ENCODE measurements around the gene PITRM1. TPM values are rescaled to one million over a fixed set of nuclear protein-coding genes. Genes with fewer than 3 reads are reported as not detected.

Gene PITRM1
- total and polyA plus RNA-seq, 2 experiments from 2014 or later = 44.1 to 45.9 TPM

DNA sequence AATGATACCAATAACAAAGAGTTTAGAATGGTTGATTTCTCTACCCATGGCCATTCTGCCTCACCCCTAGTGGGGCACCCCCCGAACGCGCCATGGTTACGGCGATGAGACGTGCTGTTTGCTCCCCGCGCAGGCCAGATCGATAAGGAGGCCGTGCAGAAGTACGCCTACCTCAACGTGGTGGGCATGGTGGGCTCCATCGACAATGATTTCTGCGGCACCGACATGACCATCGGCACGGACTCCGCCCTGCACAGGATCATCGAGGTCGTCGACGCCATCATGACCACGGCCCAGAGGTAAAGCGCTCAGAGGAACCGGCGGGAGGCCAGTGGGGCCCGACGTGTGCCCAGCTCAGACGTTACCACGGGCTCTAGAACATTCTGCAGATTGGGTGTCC lies 68.9 kb downstream of the PITRM1 start:
- no peaks in the 10 kb centered on the region for H3K79me2 ChIP-seq
- no peaks in the 10 kb centered on the region for H3K36me3 ChIP-seq (replicated peaks; ENCODE audit: insufficient read depth, low read depth)
- WGBS (ENCODE audit: low lambda C conversion rate, missing lambda C conversion rate) = 97% methylated on average over 30 of the region's 30 CpGs
- no peak overlapping the region for H3K27ac ChIP-seq
- H3K9me2 ChIP-seq (replicated peaks; ENCODE audit: insufficient read depth) = no peaks in the 10 kb centered on the region
- no peak for DNase-seq (ENCODE audit: low spot score)
- H3K27me3 ChIP-seq = no peaks in the 10 kb centered on the region
- H2AFZ ChIP-seq = no peak overlapping the region
- TF ChIP-seq EZH2 (IDR thresholded peaks at IDR 0.05; ENCODE audit: borderline replicate concordance) = no peak
- TF ChIP-seq, protein P1, sequence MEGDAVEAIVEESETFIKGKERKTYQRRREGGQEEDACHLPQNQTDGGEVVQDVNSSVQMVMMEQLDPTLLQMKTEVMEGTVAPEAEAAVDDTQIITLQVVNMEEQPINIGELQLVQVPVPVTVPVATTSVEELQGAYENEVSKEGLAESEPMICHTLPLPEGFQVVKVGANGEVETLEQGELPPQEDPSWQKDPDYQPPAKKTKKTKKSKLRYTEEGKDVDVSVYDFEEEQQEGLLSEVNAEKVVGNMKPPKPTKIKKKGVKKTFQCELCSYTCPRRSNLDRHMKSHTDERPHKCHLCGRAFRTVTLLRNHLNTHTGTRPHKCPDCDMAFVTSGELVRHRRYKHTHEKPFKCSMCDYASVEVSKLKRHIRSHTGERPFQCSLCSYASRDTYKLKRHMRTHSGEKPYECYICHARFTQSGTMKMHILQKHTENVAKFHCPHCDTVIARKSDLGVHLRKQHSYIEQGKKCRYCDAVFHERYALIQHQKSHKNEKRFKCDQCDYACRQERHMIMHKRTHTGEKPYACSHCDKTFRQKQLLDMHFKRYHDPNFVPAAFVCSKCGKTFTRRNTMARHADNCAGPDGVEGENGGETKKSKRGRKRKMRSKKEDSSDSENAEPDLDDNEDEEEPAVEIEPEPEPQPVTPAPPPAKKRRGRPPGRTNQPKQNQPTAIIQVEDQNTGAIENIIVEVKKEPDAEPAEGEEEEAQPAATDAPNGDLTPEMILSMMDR (IDR thresholded peaks at IDR 0.05; ENCODE audit: poor library complexity) = no peak
- no peaks in the 10 kb centered on the region for H3K4me1 ChIP-seq (ENCODE audit: insufficient read depth)
- H3K4me2 ChIP-seq = no peak overlapping the region
- no peak overlapping the region for H3K4me3 ChIP-seq
- H4K20me1 ChIP-seq (ENCODE audit: insufficient read depth, poor library complexity, severe bottlenecking) = no peaks in the 10 kb centered on the region
- no peaks in the 10 kb centered on the region for H3K9me3 ChIP-seq (ENCODE audit: low read depth)

DNA sequence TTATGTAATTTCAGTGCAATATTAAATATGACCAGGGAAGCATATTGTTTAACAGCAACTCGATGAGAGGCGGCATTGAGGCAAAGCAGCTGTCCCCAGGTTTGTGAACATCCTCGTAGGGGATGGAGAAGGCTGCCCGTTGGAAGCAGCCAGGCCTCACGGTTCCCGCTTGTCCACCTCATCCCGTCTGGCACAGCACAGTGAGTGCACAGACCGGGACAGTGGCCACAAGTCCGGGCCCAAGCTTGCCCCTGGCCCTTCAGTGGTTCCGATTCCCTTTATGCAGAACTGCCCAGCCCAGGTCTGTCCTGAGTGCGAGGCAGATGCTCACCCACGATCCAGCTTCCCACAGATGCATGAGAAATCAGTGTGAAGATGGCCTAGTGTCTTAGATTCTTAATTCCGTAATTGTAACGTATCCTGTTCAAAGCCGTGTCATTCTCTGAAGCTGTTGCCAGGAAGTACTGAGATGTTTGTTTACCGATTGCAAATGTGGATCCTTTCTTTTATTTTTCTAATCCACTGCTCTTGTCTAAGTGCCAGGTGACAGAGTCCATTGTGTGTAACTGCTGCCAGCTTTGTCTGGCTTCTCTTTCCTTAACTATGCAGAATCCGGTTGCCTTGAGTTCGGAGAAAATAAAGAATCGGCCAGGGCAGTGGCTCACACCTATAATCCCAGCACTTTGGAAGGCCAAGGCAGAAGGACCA lies 69.7 kb downstream of the PITRM1 start:
- TF ChIP-seq EZH2phosphoT487 (IDR thresholded peaks at IDR 0.05; ENCODE audit: low read depth, severe bottlenecking, unreplicated experiment) (no peak), EZH2 (IDR thresholded peaks at IDR 0.05; ENCODE audit: borderline replicate concordance) (no peak)
- TF ChIP-seq, protein P1 (IDR thresholded peaks at IDR 0.05; ENCODE audit: poor library complexity) = no peak
- no peaks in the 10 kb centered on the region for H3K9me2 ChIP-seq (replicated peaks; ENCODE audit: insufficient read depth)
- no peaks in the 10 kb centered on the region for H3K9me3 ChIP-seq (ENCODE audit: low read depth)
- no peaks in the 10 kb centered on the region for H4K20me1 ChIP-seq (ENCODE audit: insufficient read depth, poor library complexity, severe bottlenecking)
- no peaks in the 10 kb centered on the region for H3K4me1 ChIP-seq (ENCODE audit: insufficient read depth)
- H3K4me3 ChIP-seq = no peak overlapping the region
- 82% methylated on average over 19 of the region's 19 CpGs for WGBS (ENCODE audit: low lambda C conversion rate, missing lambda C conversion rate)
- H3K36me3 ChIP-seq (replicated peaks; ENCODE audit: insufficient read depth, low read depth) = no peaks in the 10 kb centered on the region
- H3K4me2 ChIP-seq = no peak overlapping the region
- no peaks in the 10 kb centered on the region for H3K27me3 ChIP-seq
- DNase-seq (ENCODE audit: low spot score) = no peak
- no peak overlapping the region for H2AFZ ChIP-seq
- H3K79me2 ChIP-seq = no peaks in the 10 kb centered on the region
- H3K27ac ChIP-seq = no peak overlapping the region

DNA sequence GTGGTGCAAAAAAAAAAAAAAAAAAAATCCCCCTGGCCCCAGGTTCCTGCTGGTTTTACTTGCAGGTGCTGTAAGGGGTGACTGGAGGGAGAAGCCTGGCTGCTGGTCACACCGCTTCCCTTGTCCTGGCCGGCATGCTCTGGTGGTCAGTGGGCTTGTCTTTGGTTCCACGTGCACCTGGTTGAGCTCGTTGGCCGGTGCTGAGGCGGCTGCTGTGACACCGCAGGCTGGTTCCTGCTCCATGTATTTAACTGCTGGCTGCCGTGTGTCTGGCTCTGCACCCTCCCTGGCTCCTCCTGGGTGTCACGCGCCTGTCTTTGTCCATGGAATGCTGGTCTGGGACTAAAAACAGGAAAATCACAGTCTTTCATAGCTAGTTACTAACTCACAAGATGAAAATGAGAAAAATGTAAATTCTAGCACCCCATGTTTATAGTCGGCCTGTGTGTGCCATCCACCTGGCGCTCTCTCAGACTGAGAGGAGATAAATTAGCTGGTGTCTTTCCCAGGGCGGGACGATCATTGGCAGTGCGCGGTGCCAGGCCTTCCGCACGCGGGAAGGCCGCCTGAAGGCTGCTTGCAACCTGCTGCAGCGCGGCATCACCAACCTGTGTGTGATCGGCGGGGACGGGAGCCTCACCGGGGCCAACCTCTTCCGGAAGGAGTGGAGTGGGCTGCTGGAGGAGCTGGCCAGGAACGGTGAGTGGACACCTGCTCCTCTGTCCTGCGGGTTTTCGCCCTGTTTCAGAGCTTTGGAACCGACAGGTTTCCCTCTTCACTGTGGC lies 71.5 kb downstream of the PITRM1 start:
- no peaks in the 10 kb centered on the region for H3K9me2 ChIP-seq (replicated peaks; ENCODE audit: insufficient read depth)
- no peak overlapping the region for H2AFZ ChIP-seq
- H3K27ac ChIP-seq = no peak overlapping the region
- 97% methylated on average over 31 of the region's 31 CpGs for WGBS (ENCODE audit: low lambda C conversion rate, missing lambda C conversion rate)
- peaks cover 6% of the 10 kb centered on the region for H3K4me1 ChIP-seq (ENCODE audit: insufficient read depth)
- H3K9me3 ChIP-seq (ENCODE audit: low read depth) = no peaks in the 10 kb centered on the region
- H3K79me2 ChIP-seq = no peaks in the 10 kb centered on the region
- no peaks in the 10 kb centered on the region for H4K20me1 ChIP-seq (ENCODE audit: insufficient read depth, poor library complexity, severe bottlenecking)
- no peaks in the 10 kb centered on the region for H3K36me3 ChIP-seq (replicated peaks; ENCODE audit: insufficient read depth, low read depth)
- no peak for TF ChIP-seq EZH2 (IDR thresholded peaks at IDR 0.05; ENCODE audit: borderline replicate concordance)
- TF ChIP-seq, protein P1 (IDR thresholded peaks at IDR 0.05; ENCODE audit: poor library complexity) = no peak
- no peak for TF ChIP-seq EZH2phosphoT487 (IDR thresholded peaks at IDR 0.05; ENCODE audit: low read depth, severe bottlenecking, unreplicated experiment)
- DNase-seq (ENCODE audit: low spot score) = no peak
- H3K27me3 ChIP-seq = no peaks in the 10 kb centered on the region
- no peak overlapping the region for H3K4me2 ChIP-seq
- no peak overlapping the region for H3K4me3 ChIP-seq

All from hepatocyte (in vitro differentiated cells).